Kidney epithelial cell (primary cell): Measurements from ENCODE around the gene ZNF407. TPM values are rescaled to one million over a fixed set of nuclear protein-coding genes. Genes with fewer than 3 reads are reported as not detected.

Experiments
- DNase-seq: peaks from one replicate; pipeline ENCODE4 v3.0.0-alpha.2; 2010; ENCODE audit warnings: low read depth
- H3K27me3 ChIP-seq: 2 replicates; pipeline ENCODE4 v1.6.0; 2011; ENCODE audit warnings: low read length; ENCODE audit not compliant: control insufficient read depth, insufficient read depth
- H3K36me3 ChIP-seq: 2 replicates; pipeline ENCODE4 v1.5.1; 2011; ENCODE audit warnings: low read length; ENCODE audit not compliant: control insufficient read depth, insufficient read depth
- H3K4me3 ChIP-seq: 2 replicates; pipeline ENCODE4 v1.5.1; 2011; ENCODE audit warnings: low read depth, mild to moderate bottlenecking, control low read depth, low read length
- CTCF ChIP-seq: IDR thresholded peaks from 2 replicates; pipeline ENCODE4 v1.5.1; 2011; ENCODE audit warnings: mild to moderate bottlenecking, moderate library complexity, low read length, control low read depth, inconsistent platforms; ENCODE audit not compliant: insufficient read depth, poor library complexity, severe bottlenecking
- total RNA-seq: library from RNA; depleted of rRNA; stranded (reverse); fragments of >200 nt; gene quantifications from 2 replicates; pipeline ENCODE4 v1.2.3, GENCODE V29; 2015

ZNF407 gene
- total RNA-seq, 1 donor from 2014 or later: 8.2 TPM

- DNase-seq: no peak
- H3K27me3 ChIP-seq: no peaks in the 10 kb centered on the region
- no peak for TF ChIP-seq CTCF
- H3K4me3 ChIP-seq: no peak overlapping the region
- H3K36me3 ChIP-seq: no peaks in the 10 kb centered on the region
Observed at GRCh38 chr18:74789078-74789477, 191.4 kb downstream of the ZNF407 start.

GRCh38 chr18:74790451-74790850, 192.8 kb downstream of the ZNF407 start:
- H3K36me3 ChIP-seq: no peaks in the 10 kb centered on the region
- no peaks in the 10 kb centered on the region for H3K27me3 ChIP-seq
- TF ChIP-seq CTCF: no peak
- DNase-seq: no peak
- no peak overlapping the region for H3K4me3 ChIP-seq

GRCh38 chr18:74791501-74792194, 194.0 kb downstream of the ZNF407 start:
- no peaks in the 10 kb centered on the region for H3K27me3 ChIP-seq
- no peaks in the 10 kb centered on the region for H3K36me3 ChIP-seq
- TF ChIP-seq CTCF: no peak

GRCh38 chr18:74793746-74794145, 196.1 kb downstream of the ZNF407 start:
- Histone ChIP-seq H3K36me3 (no peaks in the 10 kb centered on the region), H3K27me3 (no peaks in the 10 kb centered on the region), H3K4me3 (no peak overlapping the region)
- TF ChIP-seq CTCF: no peak
- no peak for DNase-seq

More at GRCh38 chr18:74791501-74792194, 194.0 kb downstream of the ZNF407 start:
- no peak overlapping the region for H3K4me3 ChIP-seq
- DNase-seq: no peak

DNA sequence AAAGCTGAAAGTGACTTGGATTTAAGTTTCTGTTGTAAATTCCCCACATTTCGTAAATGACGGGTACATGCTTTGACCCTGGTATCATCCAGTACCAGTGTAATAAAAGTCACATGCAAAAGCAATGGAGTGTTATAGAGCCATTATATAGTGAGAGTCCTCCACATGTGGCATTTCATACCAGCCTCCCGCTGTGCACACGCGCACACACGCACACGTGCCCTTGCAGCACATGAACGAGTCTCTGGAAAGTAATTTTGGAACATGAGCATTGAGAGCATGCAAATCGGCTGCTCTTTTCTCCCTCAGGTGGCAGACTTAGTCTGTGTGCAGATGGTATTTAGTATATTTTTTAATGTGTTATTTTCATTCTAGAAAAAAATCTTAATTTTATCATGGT, 198.1 kb downstream of the ZNF407 start:
- H3K4me3 ChIP-seq: no peak overlapping the region
- H3K36me3 ChIP-seq: no peaks in the 10 kb centered on the region
- no peak for DNase-seq
- no peaks in the 10 kb centered on the region for H3K27me3 ChIP-seq
- no peak for TF ChIP-seq CTCF

- no peak for TF ChIP-seq CTCF
- no peak overlapping the region for H3K4me3 ChIP-seq
- H3K36me3 ChIP-seq: no peaks in the 10 kb centered on the region
- DNase-seq: no peak
- H3K27me3 ChIP-seq: no peaks in the 10 kb centered on the region
Observed at GRCh38 chr18:74796211-74796610, 198.5 kb downstream of the ZNF407 start.
